GM12878 (cell line): ENCODE measurements around the gene THOC6. TPM values are rescaled to one million over a fixed set of nuclear protein-coding genes. Genes with fewer than 3 reads are reported as not detected.

Source experiments
- ATF3 ChIP-seq: IDR thresholded peaks from 2 replicates; pipeline ENCODE4 v1.6.1; 2011; ENCODE audit warnings: low read depth, mild to moderate bottlenecking, low read length, moderate library complexity, borderline replicate concordance; ENCODE audit errors: extremely low read depth
- CBX3 ChIP-seq: fragments of 200-600 bp; sonication (generic); IDR thresholded peaks from 2 replicates; pipeline ENCODE4 v1.6.1; 2016; ENCODE audit warnings: low read depth, borderline replicate concordance
- CBX5 ChIP-seq: sonication (generic); IDR thresholded peaks from 2 replicates; pipeline ENCODE4 v1.6.1; 2016; ENCODE audit warnings: low read depth, moderate library complexity, mild to moderate bottlenecking, inconsistent platforms
- CTCF ChIP-seq, 3 experiments: IDR thresholded peaks in 2 of 3; conservative IDR thresholded peaks in 1 of 3; 2 replicates each; pipeline ENCODE4 v1.5.1; 2011; ENCODE audit warnings: low read depth in 3 of 3, low read length in 3 of 3, mild to moderate bottlenecking in 3 of 3, control low read depth in 2 of 3, moderate library complexity in 2 of 3, inconsistent platforms in 1 of 3, mixed read lengths in 1 of 3; ENCODE audit not compliant: control insufficient read depth in 2 of 3, insufficient read depth in 1 of 3; ENCODE audit errors: extremely low read depth in 1 of 3
- E2F4 ChIP-seq: IDR thresholded peaks from 2 replicates; pipeline ENCODE4 v1.6.1; 2012; ENCODE audit warnings: low read depth, low read length, improper control_type of control experiment
- FOXK2 ChIP-seq: fragments of 450-650 bp; IDR thresholded peaks from 2 replicates; pipeline ENCODE4 v1.6.1; 2017; ENCODE audit warnings: mild to moderate bottlenecking, moderate library complexity
- RCOR1 ChIP-seq: conservative IDR thresholded peaks from 2 replicates; pipeline ENCODE4 v1.6.1; 2012; ENCODE audit warnings: low read depth, low read length, improper control_type of control experiment
- SIX5 ChIP-seq: IDR thresholded peaks from 2 replicates; pipeline ENCODE4 v1.6.1; 2011; ENCODE audit warnings: mild to moderate bottlenecking, low read depth, low read length, moderate library complexity; ENCODE audit not compliant: severe bottlenecking
- ZBED1 ChIP-seq: IDR thresholded peaks from 2 replicates; pipeline ENCODE4 v1.6.1; 2016; ENCODE audit warnings: borderline replicate concordance
- ZBTB33 ChIP-seq: fragments of 450-650 bp; IDR thresholded peaks from 2 replicates; pipeline ENCODE4 v1.6.1; 2017; ENCODE audit warnings: mild to moderate bottlenecking
- ZBTB40 ChIP-seq: fragments of 450-650 bp; IDR thresholded peaks from 2 replicates; pipeline ENCODE4 v1.6.1; 2016; ENCODE audit warnings: mild to moderate bottlenecking, moderate library complexity, borderline replicate concordance
- polyA plus RNA-seq, 11 experiments: library from polyadenylated mRNA; depleted of rRNA in 4 of 11; unstranded in 6 of 11; stranded (reverse) in 5 of 11; fragments of >200 nt; fragmentation: Nextera tagmentation in 4 of 11; fragmentation: Illumina TruSeq in 1 of 11; extraction: Ambion mirVana in 4 of 11; extraction: Trizol in 1 of 11; gene quantifications; 1 replicate in 1 of 11; 2 replicates in 10 of 11; pipeline versions ENCODE4 v1.2.1 to v1.2.3, GENCODE V29; 2011 to 2016; ENCODE audit warnings: inconsistent platforms in 2 of 11, missing spikeins in 2 of 11, low read depth in 1 of 11
- total RNA-seq, 4 experiments: library from RNA; depleted of rRNA in 3 of 4; stranded (reverse); fragments of >200 nt in 3 of 4; fragmentation: Illumina TruSeq in 1 of 4; extraction: Trizol in 1 of 4; gene quantifications; 2 replicates each; pipeline versions ENCODE4 v1.2.1 to v1.2.3, GENCODE V29; 2013 to 2021

Gene THOC6
- total and polyA plus RNA-seq, 10 of the 15 experiments (the other 5 are each of a cell fraction or from before 2014, with no cell fraction given), result 1.0 to 54.4 (median 27.9) TPM

GRCh38 chr16:3023669-3024478 lies at the start of gene THOC6, which contains the start of gene HCFC1R1 (continued):
- TF ChIP-seq CTCF (IDR thresholded peaks at IDR 0.05 in 2 of 3, conservative IDR thresholded peaks at IDR 0.05 in 1 of 3; ENCODE audit: control insufficient read depth in 2 of 3, extremely low read depth in 1 of 3, insufficient read depth in 1 of 3, low read depth in 3 of 3, low read length in 3 of 3) (no peak), E2F4 (no peak), CBX5 (no peak), FOXK2 (no peak), ZBTB33 (no peak), CBX3 (no peak), ZBED1 (no peak), ATF3 (peak; percentile 84; the same call in 1 of the 2 replicates), ZBTB40 (peak; percentile 81; the same call in 1 of the 2 replicates), RCOR1 (no peak), SIX5 (peak; percentile 96)
